Activated CD4-positive, CD25-positive, alpha-beta regulatory T cell (primary cell): Measurements from ENCODE around the gene BRD9.

Source experiments
- DNase-seq, 4 experiments: peaks; one replicate each; lab custom pipeline; 2025; lab: John Stamatoyannopoulos, UW

The BRD9 gene

DNA sequence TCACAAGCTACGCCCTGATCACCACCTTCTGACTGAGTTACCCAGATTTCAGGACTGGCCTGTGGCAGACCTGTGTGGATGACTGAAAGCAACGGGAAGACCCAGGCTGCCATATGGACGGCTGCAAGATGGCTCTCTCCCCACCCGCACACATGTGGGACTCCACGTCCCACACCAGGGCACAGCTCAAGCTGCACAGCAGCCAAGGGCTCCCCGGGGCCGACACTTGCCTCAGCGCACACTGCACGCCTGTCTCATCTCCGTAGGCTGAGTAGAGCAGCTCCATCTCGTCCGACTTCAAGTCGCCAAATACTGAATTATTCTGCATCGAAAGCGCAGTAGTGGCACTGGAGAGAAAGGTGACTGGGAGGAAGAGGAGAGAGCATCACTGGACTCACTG is 14.5 kb downstream of the BRD9 start:
- no peak for DNase-seq

DNA sequence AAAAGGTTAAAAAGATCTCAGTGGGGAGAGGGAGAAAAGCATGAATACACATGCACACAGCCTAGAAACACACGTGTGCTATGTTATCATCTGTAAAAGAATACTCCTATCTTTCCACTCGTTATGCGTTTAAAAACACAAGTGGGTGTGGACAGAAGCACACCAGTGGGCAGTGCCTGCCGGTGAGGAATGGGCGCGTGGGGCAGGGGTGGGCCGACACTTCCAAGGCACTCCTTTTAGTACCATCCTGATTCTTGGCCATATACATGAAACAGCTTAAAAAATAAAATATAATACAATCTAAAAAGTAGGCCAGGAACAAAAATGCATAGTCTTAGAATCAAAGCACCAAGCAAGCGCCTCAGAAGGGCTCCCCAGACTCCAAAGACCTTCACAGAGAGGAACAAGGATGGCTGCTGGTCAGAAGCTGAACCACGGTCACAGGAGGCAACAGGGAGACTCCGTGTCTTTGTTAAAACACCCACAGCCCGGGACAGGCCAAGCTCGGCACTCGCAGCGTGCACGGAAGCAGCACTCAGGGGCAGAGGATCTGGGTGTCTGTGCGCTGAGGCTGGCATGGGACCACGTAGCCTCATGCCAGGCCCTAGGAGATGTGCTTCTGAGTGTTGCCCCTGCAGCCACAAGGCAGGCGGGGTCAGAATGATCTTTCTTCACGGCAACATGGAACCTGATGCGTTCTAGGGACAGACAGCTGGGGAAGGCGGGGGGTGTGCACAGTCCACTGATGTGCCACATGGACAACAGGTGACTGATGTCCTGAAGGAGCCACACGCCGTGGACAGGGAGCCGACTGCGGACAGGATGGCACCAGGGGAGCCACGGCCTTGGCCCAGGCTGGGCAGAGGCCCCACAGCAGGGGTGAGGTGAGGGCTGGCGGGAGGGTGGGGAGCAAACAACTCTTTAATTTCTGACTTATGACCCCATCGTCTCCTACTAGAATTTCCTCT is 15.9 kb downstream of the BRD9 start:
- no peak for DNase-seq

DNA sequence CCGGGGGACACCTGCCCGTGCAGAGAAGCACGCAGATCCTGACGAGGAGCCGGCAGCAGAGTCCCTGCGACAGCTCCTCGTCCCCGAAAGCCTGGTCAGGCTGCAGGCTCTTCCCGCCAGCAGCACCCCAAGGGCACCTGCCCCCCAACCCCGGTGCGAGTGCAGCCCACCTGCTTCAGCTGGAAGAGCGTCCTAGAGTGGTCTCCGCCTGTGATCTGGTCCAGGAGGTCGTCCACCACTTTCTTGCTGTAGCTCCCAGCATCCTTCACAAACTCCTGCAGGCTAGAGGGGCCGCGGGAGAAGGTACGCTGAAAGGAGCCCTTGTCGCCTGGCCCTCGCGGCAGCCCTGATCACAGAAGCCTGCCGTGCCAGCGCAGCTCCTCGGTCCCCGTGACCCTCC is 16.7 kb downstream of the BRD9 start:
- no peak for DNase-seq

DNA sequence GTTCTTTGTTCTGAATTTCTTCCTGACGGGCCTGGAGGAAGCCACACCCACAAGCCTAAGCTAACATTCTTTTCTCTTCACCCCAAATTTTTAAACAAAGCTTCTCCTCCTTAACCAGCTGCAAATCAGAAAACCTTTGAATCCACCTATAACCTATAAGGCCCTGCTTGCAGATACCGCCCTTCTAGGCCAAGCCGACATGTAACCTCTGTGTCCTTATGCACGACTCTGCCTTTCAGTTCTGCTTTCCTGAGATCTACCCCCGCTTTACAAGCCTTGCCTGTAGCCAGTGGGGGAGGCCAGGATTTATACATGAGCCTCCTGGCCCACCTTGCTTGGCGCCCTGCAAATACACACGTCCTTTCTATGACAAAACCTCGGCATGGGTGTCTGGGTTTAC is 19.3 kb downstream of the BRD9 start:
- no peak for DNase-seq

DNA sequence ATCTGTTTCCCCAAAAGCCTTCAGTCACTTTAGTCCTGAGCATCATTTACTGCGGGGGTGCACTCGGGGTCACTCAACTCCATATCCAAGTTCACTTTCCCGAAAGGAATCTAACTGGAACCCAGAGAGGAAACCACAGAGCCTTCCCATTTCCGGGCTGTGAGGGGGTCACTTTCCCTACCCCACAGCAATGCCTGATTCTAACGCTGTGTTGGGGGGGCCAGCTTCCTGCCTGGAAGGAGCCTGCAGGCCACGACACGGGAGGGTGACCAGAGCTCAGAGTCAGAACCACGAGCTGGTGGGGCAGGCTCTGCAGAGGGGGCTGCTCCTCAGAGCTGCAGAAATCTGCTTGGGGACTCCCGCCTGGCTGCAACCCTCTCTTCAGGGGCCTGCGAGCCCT is 20.3 kb downstream of the BRD9 start:
- DNase-seq: no peak

DNA sequence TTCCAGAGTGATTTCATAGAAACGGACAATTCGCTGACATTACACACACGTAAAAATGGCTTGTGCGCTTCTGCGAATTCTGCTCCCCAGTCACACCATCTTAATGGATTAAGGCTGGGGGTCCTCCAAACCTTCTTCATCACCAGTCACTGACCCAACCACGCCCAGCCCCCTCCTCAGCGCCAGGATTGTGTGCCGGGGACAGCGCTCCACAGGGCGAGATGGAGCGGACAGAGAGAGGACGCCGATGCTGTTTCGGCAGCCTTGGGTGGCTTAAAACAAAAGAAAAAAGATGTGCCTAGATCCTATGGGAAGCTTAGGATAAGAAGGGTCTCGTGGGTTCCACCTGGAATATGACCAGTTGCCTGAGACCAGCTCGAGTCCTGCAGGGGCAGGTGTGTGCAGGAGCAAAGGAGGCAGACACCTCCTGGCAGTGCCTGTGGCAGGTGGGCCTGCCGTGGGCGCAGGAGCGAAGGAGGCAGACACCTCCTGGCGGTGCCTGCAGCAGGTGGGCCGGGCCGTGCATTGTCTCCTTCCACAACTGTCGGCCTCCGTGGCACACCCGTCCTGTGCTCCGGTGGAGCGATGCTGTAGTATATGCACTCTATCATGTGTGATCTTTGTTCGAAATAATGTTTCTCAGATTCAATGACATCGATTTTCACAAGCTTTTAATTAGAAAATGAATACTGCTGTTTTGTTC is 20.9 kb downstream of the BRD9 start:
- no peak for DNase-seq

DNA sequence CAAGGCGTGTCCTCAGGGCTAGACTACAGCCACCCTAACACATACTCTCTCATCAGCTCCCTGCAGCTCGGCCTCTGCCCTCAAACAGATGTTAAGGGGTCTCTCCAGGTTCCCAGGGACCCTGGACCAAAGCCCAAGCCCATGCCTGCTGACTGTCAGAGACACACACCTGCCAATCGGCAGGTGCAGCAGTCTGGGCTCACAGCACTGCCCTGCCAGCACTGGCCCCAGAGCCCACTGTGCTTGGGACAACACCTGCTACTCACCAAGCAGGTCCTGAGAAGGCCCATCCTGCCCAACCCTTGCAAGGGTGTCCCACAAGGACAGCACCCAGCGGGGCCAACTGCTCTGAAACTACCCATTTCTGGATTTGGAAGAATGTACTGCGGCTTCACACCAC is 21.6 kb downstream of the BRD9 start:
- no peak for DNase-seq

DNA sequence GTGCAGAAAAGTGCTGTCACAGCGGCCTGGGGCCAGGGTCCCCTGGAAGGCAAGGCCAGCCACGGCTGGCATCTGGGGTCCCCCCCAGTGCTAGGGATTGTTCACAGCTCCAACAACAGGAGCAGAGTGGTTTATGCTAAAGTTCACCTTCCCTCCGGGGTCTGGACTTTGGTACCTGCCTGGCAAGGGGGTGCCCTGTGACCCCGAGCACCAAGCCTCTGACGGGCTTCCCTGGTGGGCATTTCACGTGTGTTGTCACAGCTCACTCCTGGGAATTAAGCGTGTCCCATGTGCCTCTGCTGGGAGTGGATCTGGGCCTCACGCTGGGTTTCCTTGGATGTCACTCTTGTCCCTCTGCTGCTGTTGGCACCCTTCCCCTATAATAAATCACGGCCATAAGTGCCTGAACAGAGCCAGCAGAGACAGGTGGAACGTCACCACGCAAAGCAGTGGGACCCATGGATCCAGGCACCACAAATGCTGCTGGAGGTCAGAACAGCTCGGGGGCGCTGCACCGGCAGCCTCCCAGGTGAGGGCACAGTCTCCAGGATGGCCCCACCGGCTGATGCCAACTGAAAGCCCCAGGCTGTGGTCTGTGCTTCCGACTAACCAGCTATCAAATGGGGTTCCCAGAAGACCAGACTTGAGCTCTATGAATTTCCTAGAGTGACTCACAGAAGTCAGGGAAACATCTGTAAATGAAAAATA is 24.0 kb downstream of the BRD9 start:
- DNase-seq: no peak

DNA sequence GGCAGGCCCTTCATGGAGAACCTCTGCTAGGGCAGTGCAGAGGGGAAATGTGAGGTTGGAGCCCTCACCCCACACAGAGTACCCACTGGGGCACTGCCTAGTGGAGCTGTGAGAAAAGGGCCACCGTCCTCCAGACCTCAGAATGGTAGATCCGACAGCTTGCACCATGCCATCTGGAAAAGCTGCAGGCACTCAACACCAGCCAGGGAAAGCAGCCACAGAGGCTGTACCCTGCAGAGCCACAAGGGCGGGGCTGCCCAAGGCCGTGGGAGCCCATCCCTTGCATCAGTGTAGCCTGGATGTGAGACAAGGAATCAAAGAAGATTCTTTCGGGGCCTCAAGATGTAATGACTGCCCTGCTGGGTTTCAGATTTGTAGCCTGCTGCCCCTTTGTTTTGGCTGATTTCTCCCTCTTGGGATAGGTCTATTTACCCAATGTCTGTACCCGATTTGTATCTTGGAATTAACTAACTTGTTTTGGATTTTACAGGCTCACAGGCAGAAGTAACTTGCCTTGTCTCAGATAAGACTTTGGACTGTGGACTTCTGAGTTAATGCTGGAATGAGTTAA is 25.2 kb downstream of the BRD9 start:
- no peak for DNase-seq

DNA sequence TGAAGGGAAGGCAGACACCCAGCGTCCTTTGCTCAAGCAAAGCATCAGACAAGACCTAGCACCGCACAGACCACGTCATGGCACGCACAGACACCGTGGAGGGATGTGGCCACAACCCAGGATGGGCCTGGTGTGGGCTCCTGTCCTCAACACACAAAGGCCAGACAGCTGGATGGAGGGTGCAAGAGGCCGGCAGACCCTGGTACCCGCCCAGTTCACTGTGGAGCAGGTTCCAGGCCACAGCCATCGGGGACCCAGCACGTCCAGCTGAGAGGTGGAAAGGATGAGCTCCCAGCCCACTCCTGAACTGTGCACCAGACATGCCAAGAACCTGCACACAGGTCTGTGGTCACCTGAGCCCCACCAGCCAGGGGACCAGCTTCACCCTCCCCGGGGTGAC is 26.8 kb downstream of the BRD9 start:
- DNase-seq: no peak

DNA sequence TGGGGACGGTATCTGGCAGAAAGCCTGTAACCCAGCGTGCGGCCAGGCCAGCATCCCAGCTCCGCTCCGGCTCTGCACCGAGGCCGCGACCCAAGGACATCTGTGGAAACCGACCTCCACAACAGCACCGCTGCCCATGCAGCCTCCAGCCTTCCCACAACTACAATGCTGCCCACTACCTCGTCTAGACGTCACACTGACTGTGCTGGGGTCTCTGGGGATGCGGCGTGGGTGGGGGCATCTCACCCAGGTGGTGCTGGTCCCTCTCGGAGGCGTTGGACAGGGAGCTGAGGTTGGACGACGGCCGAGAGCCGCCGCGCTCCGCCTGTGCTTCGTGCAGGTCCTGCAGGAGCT is 27.5 kb downstream of the BRD9 start:
- no peak for DNase-seq

DNA sequence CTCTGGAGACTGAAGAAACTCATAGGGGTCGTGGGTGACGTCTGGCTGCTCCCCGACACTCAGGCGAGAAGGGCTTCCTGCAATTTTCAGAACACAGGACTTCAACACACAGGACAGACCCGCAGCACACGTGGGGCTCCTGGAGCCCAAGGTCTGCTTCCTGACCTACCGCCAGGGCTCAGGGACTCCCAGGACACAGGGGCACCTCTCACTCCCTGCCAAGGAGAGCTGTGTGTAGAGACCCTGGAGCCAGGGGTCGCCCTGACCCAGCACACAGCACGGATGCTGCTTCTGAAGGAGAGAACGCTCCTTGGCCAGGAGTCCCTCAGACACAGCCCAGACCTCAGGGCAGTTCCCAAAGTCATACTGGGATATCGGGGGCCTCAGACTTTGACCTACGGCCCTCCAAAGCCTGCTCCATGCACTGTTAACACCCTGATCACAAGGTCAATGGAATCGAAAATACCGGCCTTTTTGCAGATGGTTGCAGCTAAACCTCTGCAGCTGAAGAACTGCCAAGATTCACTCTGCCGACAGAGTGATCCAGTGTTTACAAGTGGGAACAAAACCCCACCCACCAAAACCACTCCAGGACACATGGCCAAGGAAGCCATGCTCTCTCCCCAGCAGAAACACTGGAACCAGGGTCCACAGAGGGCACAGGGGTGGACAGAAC is 28.0 kb downstream of the BRD9 start:
- no peak for DNase-seq

DNA sequence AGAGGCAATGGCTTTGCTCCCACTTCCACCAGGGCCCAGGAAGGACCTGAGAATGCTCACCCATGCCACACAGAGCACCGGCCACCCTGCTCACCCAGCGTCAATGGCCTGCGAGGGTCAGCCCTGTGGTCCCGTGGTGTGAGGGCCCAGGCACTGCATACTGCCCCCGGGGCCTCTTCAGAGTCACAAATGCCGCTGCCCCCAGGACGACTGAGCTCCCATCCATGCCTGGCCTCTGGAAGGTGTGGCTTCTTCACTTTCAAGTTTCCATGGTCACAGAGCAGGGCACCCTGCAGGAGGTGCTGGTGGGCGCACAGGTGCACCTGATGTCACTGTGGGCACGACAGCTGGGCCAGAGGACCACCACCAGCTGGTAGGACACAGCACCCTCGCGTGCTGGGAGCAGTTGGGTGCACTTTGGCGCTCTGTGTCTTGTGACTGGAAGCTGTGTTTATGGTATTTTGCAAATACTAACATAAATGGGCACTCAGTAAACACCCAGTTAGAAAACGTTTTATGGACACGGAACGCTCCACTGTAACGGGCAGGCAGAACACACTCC is 29.3 kb downstream of the BRD9 start:
- no peak for DNase-seq

DNA sequence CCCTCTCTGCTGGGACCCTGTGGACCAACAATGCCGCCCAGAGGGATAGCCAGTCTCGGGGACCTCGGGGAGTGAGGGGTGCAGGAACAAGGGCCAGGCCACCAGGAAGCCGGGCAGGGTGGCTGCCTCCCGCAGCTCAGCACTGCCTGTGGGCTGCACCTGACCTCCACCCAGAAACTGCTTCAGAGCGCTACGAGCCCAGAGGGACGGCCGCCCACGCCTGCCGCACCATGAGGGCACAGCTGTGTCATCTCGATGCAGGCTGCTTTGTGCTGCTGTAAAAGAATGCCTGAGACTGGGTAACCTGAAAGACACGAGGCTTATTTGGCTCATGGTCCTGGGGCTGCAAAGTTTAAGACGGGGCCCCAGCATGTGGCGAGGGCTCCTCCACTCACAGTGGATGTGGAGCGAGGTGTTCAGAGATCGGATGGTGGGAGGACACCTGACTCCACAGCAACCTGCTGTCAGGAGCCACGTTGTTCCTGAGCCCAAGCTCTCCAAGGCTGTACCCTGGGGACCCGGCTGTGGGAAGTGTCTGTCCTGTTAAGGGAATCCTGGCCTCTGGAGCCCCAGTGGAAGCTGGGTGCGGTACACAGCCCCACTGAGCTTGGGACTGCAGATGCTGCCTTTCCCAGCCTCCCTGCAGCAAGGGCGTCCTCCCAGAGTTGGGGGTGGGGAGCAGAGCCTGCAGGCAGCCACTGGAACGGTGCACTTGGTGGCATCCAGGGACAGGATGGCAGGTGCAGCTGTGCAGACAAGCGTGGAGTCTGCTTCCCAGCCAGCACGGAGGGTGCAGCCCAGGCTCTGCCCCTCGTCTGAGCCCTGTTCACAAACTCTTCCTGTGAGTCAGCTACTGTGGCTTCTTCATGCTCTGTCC is 30.0 kb downstream of the BRD9 start:
- no peak for DNase-seq

DNA sequence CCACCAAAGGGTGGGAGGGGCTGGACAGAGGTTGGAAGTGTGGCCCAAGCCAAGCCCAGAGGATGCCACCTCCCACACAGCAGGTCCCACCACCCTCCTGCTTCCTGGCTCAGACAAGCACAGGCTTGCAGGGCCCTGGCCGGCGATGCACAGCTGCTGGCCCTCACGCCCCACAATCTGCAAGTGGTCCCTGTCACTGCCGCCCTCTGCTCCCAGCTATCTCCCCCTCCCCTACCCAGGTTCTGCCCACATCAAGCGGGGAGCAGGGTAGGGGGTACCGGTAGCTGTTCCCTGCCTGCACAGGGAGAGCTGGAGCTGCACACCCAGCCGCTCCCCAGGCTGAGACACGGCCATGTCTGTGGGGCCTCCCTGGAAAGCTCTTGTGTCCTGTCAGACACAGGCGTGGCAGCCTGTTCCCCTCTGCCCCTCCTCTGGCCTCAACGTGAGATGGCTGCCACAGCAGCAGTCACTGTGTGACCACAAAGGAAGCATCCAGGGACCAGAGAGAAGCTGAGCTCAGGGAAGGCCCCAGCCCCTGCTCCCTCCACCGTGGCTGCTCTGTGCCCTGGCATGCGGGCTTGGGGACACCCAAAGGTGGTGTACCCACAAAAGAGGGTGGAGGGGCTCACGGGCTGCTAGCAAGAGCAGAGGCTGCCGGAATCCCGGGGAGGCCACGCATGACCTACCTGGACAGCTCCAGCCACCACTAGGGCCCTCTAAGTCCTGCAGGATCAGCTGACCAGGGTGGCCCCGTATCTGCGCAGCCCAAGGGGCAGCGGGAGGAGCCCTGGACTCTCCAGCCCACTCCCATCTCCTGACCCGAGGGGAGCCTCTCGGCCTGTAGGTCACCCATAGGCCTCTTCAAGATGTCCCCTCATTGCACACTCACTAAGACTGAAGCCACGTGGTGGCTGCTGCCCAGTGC is 30.9 kb downstream of the BRD9 start:
- DNase-seq: no peak

DNA sequence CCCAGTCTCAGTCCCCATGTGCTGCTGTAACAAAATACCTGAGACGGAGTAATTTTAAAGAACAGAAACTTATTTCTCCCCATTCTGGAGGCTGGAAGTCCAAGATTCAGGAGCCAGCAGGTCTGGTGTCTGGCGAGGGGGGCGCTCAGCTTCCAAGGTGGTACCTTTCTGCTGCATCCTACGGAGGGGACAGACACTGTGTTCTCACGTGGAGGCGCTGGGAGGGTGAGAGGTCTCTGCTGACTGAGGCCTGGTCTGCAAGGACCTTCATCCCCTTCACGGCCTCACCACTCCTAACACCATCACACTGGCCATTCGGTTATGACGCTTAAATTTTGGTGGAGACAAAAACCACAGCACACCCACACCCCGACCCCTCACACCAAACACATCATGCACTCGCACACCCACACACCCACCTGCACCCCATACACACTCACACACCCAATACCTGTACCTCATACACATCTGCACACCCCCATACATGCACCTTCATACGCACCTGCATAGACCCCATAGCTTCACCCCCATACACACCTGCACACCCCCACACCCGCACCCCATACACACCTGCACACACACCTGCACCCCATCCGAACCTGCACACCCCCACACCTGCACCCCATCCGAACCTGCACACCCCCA is 32.0 kb downstream of the BRD9 start:
- DNase-seq: no peak

DNA sequence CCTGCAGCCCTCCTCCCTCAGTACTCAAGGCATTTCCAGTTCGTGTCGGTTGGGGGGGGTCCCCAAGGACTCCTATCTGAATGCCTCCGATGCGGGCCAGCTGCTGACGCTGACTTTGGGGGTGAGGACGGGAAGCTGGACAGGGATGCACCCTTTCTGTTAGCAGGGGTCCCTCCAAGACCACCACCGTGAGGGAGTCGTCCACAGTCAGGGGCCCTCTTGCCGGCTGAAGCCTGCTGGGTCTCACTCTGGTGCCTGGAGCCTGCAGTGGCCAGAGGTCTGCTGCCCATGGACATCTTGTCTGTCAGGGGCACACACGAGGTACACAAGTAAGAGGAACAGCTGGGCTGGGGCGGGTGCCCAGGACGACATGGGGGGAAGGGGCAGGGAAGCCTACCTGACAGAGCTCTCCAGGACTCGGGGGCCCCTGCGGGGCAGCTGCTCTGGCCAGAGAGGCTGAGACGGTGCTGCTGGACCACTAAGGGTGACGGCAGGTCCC is 32.8 kb downstream of the BRD9 start:
- DNase-seq: no peak

DNA sequence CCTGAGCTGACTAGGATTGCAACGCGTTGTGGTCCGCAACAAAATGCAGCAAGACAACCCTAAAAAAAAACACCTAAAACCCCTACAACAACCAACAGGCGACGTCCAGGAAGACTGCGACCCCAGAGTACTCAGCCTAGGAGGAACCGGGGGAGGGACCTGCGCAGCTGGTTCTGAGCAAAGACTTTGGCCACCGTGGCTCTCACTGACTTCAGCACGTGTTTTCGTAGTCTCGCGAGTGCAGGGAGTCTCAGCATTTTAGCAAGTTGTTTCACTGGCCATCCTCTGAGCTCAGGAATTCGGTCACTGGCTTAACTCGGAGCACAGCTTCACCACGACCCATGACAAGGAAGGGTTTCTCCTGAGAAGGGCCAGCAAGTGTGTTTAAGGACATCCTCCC is 33.2 kb downstream of the BRD9 start:
- no peak for DNase-seq

DNA sequence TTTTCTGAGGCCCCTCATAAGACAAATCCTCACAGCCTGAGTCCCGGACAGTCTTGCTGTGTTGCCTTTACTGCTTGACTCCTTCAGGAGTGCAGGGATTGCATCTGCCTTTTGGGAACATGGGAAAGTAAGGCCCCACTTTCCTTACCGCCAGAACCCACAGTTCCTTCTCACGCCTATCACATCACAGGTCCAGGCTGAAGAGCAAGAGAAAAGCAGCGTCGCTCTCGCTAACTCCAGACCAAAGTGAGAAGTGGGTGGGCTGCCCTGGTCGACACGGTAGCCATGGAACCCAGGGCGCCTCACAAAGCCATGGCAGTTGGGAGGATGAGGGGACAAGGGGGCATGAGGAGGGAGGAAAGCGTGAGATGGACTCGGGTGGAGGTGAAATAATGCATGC is 33.9 kb downstream of the BRD9 start:
- no peak for DNase-seq
